ENCODE results near the gene FGFR3. TPM values are rescaled to one million over a fixed set of nuclear protein-coding genes. Genes with fewer than 3 reads are reported as not detected.

FGFR3 gene
- total RNA-seq, 4 donors from 2014 or later = 56.2 to 209 (median 110) TPM

- intact Hi-C loops (cut with DNase I; ENCODE audit: low total_unique reads) (loop anchor here (5.0 kb wide), 1 partner anchor 65 kb away; no protein-coding TSS in a partner anchor), in situ Hi-C loops (cut with MboI; ENCODE audit: low pct_ligation_motif_present in 1 of 4, low pct_unique_long_range_greater_than_20kb in 1 of 4, low sequenced_read_pairs in 3 of 4) (loop anchor here in 2 of 4 donors (10.0 to 25.0 kb wide), 3 partner anchors 58 to 375 kb away; no protein-coding TSS in a partner anchor)
- Histone ChIP-seq H3K27ac (no peak overlapping the region), H3K4me3 (no peak overlapping the region), H3K27me3 (no peaks in the 10 kb centered on the region), H3K9me3 (no peaks in the 10 kb centered on the region), H3K36me3 (peaks cover 0 to 37% (median 14%) of the 10 kb centered on the region in 4 donors), H3K4me1 (peaks cover 0 to 15% (median 7%) of the 10 kb centered on the region in 4 donors)
- no peak for TF ChIP-seq POLR2AphosphoS5 (IDR thresholded peaks at IDR 0.05)
- no peak for TF ChIP-seq EP300 (IDR thresholded peaks at IDR 0.05; ENCODE audit: low read depth)
- no peak for TF ChIP-seq CTCF (IDR thresholded peaks at IDR 0.05)
- TF ChIP-seq POLR2A (IDR thresholded peaks at IDR 0.05) = no peak
- DNase-seq = no peak
- WGBS, 2 donors (ENCODE audit: low coverage in 1 of 2) = 78 to 88% methylated on average over 10 to 11 of the region's 11 CpGs
These were observed 19.6 kb downstream of the FGFR3 start for GRCh38 chr4:1812720-1813119.

- intact Hi-C loops (cut with DNase I; ENCODE audit: low total_unique reads) (loop anchor here (5.0 kb wide), 1 partner anchor 66 kb away; no protein-coding TSS in a partner anchor), in situ Hi-C loops (cut with MboI; ENCODE audit: low pct_ligation_motif_present in 1 of 4, low pct_unique_long_range_greater_than_20kb in 1 of 4, low sequenced_read_pairs in 3 of 4) (loop anchor here in 2 of 4 donors (10.0 to 25.0 kb wide), 3 partner anchors 58 to 374 kb away; no protein-coding TSS in a partner anchor)
- TF ChIP-seq POLR2A (IDR thresholded peaks at IDR 0.05) = no peak
- TF ChIP-seq CTCF (IDR thresholded peaks at IDR 0.05) = no peak
- no peak for TF ChIP-seq POLR2AphosphoS5 (IDR thresholded peaks at IDR 0.05)
- TF ChIP-seq EP300 (IDR thresholded peaks at IDR 0.05; ENCODE audit: low read depth) = no peak
- no peaks in the 10 kb centered on the region for H3K27me3 ChIP-seq
- no peaks in the 10 kb centered on the region for H3K9me3 ChIP-seq
- peaks cover 0 to 39% (median 17%) of the 10 kb centered on the region in 4 donors for H3K36me3 ChIP-seq
- H3K4me3 ChIP-seq = no peak overlapping the region
- 79% methylated on average over 9 of the region's 9 CpGs; no CpG with 5 or more reads in 1 of the 2 donors for WGBS, 2 donors (ENCODE audit: low coverage in 1 of 2)
- H3K27ac ChIP-seq = no peak overlapping the region
- DNase-seq = no peak
- H3K4me1 ChIP-seq = peaks cover 0 to 10% (median 5%) of the 10 kb centered on the region in 4 donors
These were observed 20.1 kb downstream of the FGFR3 start for GRCh38 chr4:1813231-1813630.

- in situ Hi-C loops (cut with MboI; ENCODE audit: low pct_ligation_motif_present in 1 of 4, low pct_unique_long_range_greater_than_20kb in 1 of 4, low sequenced_read_pairs in 3 of 4) (loop anchor here in 2 of 4 donors (10.0 to 25.0 kb wide), 3 partner anchors 59 to 373 kb away; no protein-coding TSS in a partner anchor), intact Hi-C loops (cut with DNase I; ENCODE audit: low total_unique reads) (loop anchor here (5.0 kb wide), 1 partner anchor 67 kb away; no protein-coding TSS in a partner anchor)
- Histone ChIP-seq H3K9me3 (no peaks in the 10 kb centered on the region), H3K36me3 (peaks cover 0 to 39% (median 20%) of the 10 kb centered on the region in 4 donors), H3K4me1 (peaks cover 0 to 3% (median under 1%) of the 10 kb centered on the region in 4 donors), H3K27me3 (no peaks in the 10 kb centered on the region), H3K4me3 (no peak overlapping the region), H3K27ac (no peak overlapping the region)
- TF ChIP-seq POLR2A (IDR thresholded peaks at IDR 0.05) (no peak), CTCF (IDR thresholded peaks at IDR 0.05) (no peak), POLR2AphosphoS5 (IDR thresholded peaks at IDR 0.05) (no peak), EP300 (IDR thresholded peaks at IDR 0.05; ENCODE audit: low read depth) (no peak)
- 62% methylated on average over 9 of the region's 9 CpGs; no CpG with 5 or more reads in 1 of the 2 donors for WGBS, 2 donors (ENCODE audit: low coverage in 1 of 2)
- DNase-seq = no peak
These were observed 20.8 kb downstream of the FGFR3 start for GRCh38 chr4:1813915-1814314.

GRCh38 chr4:1814453-1814852, 21.4 kb downstream of the FGFR3 start:
- Histone ChIP-seq H3K9me3 (no peaks in the 10 kb centered on the region), H3K27me3 (no peaks in the 10 kb centered on the region), H3K4me1 (no peaks in the 10 kb centered on the region), H3K36me3 (peaks cover 0 to 39% (median 20%) of the 10 kb centered on the region in 4 donors), H3K27ac (no peak overlapping the region), H3K4me3 (no peak overlapping the region)
- DNase-seq = no peak
- in situ Hi-C loops (cut with MboI; ENCODE audit: low pct_ligation_motif_present in 1 of 4, low pct_unique_long_range_greater_than_20kb in 1 of 4, low sequenced_read_pairs in 3 of 4) = loop anchor here in 2 of 4 donors (10.0 to 25.0 kb wide), 3 partner anchors 60 to 373 kb away; no protein-coding TSS in a partner anchor
- TF ChIP-seq EP300 (IDR thresholded peaks at IDR 0.05; ENCODE audit: low read depth) = no peak
- TF ChIP-seq POLR2AphosphoS5 (IDR thresholded peaks at IDR 0.05) = no peak
- TF ChIP-seq POLR2A (IDR thresholded peaks at IDR 0.05) = no peak
- TF ChIP-seq CTCF (IDR thresholded peaks at IDR 0.05) = no peak
- intact Hi-C loops (cut with DNase I; ENCODE audit: low total_unique reads) = loop anchor here (5.0 kb wide), 1 partner anchor 67 kb away; no protein-coding TSS in a partner anchor
- 88% methylated on average over 8 of the region's 8 CpGs; no CpG with 5 or more reads in 1 of the 2 donors for WGBS, 2 donors (ENCODE audit: low coverage in 1 of 2)
